Measurements from ENCODE around the gene UROC1.

DNA sequence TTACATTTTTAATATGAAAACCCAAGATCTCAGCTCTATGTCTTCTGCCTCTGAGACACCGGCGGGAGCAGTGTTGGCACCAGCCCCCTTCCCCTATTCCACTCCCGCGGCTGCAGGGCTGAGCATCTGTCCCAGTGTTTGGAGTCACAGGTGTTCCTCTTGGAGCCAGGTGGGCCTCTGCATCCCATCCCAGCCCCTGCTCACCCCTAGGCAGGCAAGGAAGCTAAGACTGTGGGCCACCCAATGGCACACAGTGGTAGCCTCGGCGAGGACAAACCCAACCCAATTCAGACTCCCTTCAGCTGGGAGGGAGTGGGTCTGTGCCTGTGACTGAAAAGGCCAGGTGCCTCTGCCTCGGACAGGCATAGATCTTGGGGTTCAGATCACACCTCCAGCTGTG lies 9.4 kb upstream of the UROC1 start:
- TF ChIP-seq, protein P1, sequence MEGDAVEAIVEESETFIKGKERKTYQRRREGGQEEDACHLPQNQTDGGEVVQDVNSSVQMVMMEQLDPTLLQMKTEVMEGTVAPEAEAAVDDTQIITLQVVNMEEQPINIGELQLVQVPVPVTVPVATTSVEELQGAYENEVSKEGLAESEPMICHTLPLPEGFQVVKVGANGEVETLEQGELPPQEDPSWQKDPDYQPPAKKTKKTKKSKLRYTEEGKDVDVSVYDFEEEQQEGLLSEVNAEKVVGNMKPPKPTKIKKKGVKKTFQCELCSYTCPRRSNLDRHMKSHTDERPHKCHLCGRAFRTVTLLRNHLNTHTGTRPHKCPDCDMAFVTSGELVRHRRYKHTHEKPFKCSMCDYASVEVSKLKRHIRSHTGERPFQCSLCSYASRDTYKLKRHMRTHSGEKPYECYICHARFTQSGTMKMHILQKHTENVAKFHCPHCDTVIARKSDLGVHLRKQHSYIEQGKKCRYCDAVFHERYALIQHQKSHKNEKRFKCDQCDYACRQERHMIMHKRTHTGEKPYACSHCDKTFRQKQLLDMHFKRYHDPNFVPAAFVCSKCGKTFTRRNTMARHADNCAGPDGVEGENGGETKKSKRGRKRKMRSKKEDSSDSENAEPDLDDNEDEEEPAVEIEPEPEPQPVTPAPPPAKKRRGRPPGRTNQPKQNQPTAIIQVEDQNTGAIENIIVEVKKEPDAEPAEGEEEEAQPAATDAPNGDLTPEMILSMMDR (conservative IDR thresholded peaks at IDR 0.05; ENCODE audit: low read depth, low read length), result no peak
- TF ChIP-seq POLR2A (IDR thresholded peaks at IDR 0.05; ENCODE audit: low read depth, low read length) (no peak), MAZ (IDR thresholded peaks at IDR 0.05; ENCODE audit: borderline replicate concordance, low read depth, low read length) (no peak), MXI1 (IDR thresholded peaks at IDR 0.05; ENCODE audit: borderline replicate concordance, low read depth, low read length) (no peak), SMC3 (IDR thresholded peaks at IDR 0.05; ENCODE audit: low read depth, low read length) (no peak), RAD21 (IDR thresholded peaks at IDR 0.05; ENCODE audit: low read length) (no peak), RFX5 (IDR thresholded peaks at IDR 0.05; ENCODE audit: low read depth, low read length) (no peak)
